ENCODE results near the gene NDC1.
"Not testable (repeated sequence)": the region's sequence is repeated elsewhere in the genome, so short reads cannot be mapped to it uniquely, and the experiment has no call there.

NDC1 gene

GRCh38 chr1:53826367-53826766 is 11.7 kb downstream of the NDC1 start:
- DNase-seq (ENCODE audit: low read depth, low spot score) = no peak

DNA sequence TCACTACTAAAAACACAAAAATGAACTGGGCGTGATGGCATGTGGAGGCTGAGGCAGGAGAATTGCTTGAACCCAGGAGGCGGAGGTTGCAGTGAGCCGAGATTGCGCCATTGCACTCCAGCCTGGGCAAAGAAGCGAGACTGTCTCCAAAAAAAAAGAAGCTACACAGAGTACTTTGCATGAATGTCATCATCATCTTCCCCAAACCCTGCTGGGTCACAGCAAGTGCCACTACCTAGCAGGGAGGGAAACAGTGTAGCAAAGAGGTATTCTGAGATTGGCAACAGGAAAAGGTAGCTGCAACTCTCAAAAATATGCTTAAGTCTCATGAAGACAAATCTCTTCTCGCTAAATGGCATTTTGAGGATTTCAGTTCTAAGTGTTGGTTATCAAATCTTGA is 12.8 kb downstream of the NDC1 start:
- DNase-seq (ENCODE audit: low read depth, low spot score) = no peak

DNA sequence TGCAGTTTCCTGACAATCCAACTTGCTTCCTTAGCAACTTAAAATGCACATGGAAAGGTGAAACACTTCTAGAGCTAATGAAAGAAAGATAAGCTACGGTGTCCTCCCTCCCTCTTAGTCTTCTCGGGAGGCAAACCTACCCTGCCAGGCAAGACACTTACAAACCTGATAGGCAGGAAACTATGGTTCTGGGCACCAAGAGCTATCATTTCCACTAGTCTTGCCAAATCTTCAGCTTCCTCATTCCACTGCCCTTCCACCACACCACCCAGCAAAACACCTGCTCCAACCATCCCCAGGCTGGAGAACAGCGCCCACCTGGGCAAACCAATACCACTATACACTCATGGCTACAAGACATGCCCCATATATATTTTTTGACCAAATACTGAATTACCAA is 15.2 kb downstream of the NDC1 start:
- no peak for DNase-seq (ENCODE audit: low read depth, low spot score)

- DNase-seq (ENCODE audit: low read depth, low spot score) = no peak
Measured at GRCh38 chr1:53821380-53821779, 16.7 kb downstream of the NDC1 start.

- DNase-seq (ENCODE audit: low read depth, low spot score) = no peak
Measured at GRCh38 chr1:53819387-53819786, 18.7 kb downstream of the NDC1 start.

DNA sequence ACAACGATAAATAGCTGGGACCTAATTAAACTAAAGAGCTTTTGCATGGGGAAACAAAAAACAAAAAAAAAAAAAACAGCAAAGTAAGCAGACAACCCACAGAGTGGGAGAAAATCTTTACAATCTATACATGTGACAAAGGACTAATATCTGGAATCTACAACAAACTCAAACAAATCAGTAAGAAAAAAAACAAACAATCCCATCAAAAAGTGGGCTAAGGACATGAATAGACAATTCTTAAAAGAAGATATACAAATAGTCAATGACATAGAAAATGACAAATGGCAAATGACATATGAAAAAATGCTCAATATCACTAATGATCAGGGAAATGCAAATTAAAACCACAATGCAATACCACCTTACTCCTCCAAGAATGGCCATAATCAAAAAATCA is 21.5 kb downstream of the NDC1 start:
- DNase-seq (ENCODE audit: low read depth, low spot score) = not testable (repeated sequence)

GRCh38 chr1:53815484-53815883 is 22.6 kb downstream of the NDC1 start:
- not testable (repeated sequence) for DNase-seq (ENCODE audit: low read depth, low spot score)

- no peak for DNase-seq (ENCODE audit: low read depth, low spot score)
Measured at GRCh38 chr1:53811414-53811851, 26.7 kb downstream of the NDC1 start.

- DNase-seq (ENCODE audit: low read depth, low spot score) = no peak
Measured at GRCh38 chr1:53810497-53810896, 27.6 kb downstream of the NDC1 start.

DNA sequence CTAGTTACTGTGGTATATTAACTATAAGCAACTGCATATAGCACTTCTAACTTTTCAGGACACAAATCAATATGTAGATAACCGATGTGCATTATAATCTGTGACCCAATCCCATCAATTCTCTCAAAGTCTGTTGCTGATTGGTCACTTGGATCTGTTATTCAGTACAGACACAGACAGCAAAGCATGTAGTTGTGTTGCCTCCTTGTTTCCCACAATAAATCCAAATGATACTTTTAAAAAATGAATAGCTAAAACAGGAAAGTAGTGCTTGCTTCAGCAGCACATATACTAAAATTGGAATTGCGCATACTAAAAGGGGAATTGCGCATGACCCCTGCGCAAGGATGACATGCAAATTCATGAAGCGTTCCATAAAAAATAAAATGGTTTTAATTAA is 28.1 kb downstream of the NDC1 start:
- DNase-seq (ENCODE audit: low read depth, low spot score) = no peak

- DNase-seq (ENCODE audit: low read depth, low spot score) = no peak
Measured at GRCh38 chr1:53807916-53808315, 30.2 kb downstream of the NDC1 start.

GRCh38 chr1:53804791-53805505 is 33.1 kb downstream of the NDC1 start:
- DNase-seq (ENCODE audit: low read depth, low spot score) = no peak

DNA sequence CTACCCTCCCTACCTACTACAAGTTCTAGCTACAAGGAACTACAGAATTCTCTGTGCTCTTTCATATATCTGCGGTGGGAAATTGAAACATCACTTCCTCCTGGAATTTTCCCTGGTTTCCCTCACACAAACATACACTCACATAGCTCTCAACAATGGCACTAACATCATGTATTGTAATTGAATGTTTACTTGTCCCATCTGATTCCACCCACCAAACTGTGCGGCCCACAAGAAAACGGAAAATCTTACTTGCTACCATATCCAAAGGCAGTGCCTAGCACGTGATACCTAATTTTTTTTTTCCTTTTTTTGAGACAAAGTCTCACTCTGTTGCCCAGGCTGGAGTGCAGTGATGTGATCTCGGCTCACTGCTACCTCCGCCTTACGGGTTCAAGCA is 33.9 kb downstream of the NDC1 start:
- no peak for DNase-seq (ENCODE audit: low read depth, low spot score)

DNA sequence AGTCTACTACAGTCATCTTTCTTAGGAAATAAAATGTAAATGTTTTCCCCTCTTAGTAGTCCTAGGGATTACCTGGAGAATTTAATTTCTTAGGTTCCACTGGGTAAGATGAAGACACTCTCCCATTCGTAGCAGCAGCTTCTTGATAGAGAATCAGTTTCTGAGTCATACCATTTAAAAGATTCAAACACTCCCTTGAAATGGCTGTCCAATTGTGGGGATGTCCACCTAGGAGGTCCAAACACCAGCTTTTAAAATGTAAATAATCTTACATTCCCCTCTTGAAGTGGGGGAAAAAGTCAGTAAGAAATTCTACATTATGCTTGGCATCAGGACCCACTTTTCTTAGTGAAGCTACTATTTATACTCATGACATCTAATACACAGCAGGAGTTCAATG is 37.5 kb downstream of the NDC1 start:
- no peak for DNase-seq (ENCODE audit: low read depth, low spot score)

DNA sequence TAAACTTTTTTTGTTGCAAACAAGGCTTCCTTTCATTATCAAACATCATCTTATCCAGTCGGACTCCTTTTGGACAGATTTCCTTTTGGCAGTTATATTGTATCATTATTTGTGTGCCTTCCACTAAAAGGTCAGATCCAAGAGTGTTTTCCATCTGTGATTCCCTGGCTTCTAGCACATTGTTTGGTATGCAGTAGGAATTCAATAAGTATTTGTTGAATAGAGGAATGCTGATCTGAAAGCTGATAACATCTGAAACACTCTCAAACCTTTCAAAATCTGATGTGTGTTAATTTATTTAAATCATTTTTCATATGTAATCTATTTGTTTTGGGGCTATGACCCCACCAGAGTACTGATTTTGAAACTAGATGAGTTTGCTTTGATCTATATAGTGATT is 39.0 kb downstream of the NDC1 start:
- DNase-seq (ENCODE audit: low read depth, low spot score) = no peak

- no peak for DNase-seq (ENCODE audit: low read depth, low spot score)
Measured at GRCh38 chr1:53792806-53793205, 45.3 kb downstream of the NDC1 start.

- no peak for DNase-seq (ENCODE audit: low read depth, low spot score)
Measured at GRCh38 chr1:53787655-53788054, 50.4 kb downstream of the NDC1 start.

GRCh38 chr1:53783056-53783455 is 55.0 kb downstream of the NDC1 start:
- DNase-seq (ENCODE audit: low read depth, low spot score) = no peak

DNA sequence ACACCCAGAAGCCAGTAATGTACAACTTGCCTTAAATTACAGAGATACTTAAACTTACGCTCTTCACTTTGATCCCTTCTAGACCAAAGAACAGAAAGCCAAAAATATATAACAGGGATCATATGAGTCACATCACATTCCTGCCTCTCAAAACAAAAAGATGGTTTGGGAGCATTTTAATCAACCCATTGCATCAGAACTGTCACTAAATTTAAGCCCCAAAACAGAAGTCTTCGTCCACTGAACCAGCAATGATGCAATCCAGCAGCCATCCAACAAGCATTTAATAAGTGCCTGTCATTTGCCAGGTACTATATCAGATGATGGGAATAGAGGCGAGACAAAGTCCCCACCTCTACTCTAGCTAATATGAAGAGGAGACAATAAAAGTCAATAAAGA is 56.4 kb downstream of the NDC1 start:
- DNase-seq (ENCODE audit: low read depth, low spot score) = no peak

DNA sequence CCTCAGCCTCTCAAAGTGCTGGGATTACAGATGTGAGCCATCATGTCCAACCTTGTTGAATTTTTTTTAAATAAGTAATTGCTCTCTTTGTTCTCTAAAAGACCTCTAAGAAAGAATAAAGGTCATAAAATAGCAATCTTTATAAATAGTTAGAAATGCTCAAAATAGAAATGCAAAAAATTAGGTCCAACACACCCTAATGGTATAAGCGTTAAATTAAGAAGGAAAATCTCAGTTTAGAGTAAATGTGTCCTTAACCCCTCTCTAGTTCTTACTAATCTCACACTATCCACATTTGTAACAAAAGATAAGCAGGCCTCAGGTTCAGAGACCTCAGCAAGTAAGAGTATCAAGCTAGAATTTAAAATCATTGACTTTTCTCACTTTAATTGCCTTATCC is 60.8 kb downstream of the NDC1 start:
- DNase-seq (ENCODE audit: low read depth, low spot score) = no peak

DNA sequence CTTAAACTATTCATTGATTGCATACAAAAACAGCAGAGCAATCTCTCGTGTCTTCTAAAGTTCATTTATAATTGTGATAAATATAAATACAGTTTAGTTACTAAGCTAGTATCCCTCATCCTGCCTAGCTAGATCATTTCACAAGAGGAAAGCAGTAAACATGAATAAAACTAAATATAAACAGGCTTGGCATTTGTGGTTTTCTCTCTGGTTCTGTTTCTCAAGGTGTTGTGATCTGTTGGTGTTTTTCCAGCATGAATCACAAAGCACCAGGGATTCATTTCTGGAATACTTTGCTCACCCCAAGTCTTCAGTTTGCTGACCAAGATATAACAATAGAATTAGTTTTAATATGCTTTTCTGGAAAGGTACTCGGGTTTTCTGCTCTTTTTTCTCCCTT is 66.4 kb downstream of the NDC1 start:
- DNase-seq (ENCODE audit: low read depth, low spot score) = no peak

DNA sequence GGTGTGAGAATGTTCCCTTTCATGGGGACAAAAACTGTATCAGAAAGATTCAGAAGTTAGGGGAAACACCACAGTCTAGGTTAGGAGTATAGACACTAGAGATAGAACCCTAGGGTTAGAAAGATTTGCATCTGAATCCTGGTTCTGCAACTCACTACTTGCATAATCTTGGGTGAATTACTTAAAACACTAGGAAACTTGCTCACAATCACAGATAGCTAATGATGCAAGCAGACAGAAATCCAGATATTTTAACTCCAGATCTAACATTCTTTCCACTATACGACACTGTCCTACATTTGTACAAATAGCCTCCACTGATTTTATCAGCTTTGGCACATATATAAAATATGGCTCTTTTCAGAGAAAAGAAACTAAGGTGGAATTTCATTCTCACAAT is 68.3 kb downstream of the NDC1 start:
- DNase-seq (ENCODE audit: low read depth, low spot score) = no peak

GRCh38 chr1:53769184-53769583 is 68.9 kb downstream of the NDC1 start:
- DNase-seq (ENCODE audit: low read depth, low spot score) = no peak

DNA sequence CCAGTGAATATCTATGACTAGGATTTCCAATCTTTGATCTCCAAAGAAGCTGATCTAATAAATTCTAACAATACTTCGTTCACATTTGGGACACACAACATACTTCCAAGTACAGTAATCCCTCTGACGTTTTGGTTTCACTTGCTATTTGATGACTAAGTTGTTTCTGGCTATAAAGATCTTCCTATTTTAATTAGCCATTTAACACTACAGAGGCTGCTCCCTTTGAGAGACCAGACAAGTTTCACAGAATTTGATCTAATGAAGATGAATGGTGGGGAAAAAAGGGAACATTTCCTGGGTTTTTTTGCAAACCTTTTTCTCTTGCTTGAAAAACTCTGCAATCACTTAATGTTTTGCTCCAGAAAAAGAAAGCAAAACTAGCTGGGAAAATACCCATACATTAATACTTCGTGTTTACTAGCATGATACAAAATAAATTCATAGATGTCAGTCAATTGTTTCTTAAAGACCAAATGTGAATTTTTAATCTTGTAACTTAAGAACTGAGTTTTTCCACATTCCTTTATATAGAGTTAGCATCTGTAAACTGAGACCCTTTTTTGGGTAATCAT is 71.2 kb downstream of the NDC1 start:
- no peak for DNase-seq (ENCODE audit: low read depth, low spot score)

Data from activated naive CD8-positive, alpha-beta T cell treated with anti-CD3 and anti-CD28 coated beads, Interleukin-2, amount 50 U/mL, for 16 hours (primary cell).